ENCODE data around the gene MATCAP1. TPM values are rescaled to one million over a fixed set of nuclear protein-coding genes. Genes with fewer than 3 reads are reported as not detected.

MATCAP1 gene
- polyA plus RNA-seq, 1 of the 3 experiments (the other 2 are of a cell fraction) = 68.5 TPM

DNA sequence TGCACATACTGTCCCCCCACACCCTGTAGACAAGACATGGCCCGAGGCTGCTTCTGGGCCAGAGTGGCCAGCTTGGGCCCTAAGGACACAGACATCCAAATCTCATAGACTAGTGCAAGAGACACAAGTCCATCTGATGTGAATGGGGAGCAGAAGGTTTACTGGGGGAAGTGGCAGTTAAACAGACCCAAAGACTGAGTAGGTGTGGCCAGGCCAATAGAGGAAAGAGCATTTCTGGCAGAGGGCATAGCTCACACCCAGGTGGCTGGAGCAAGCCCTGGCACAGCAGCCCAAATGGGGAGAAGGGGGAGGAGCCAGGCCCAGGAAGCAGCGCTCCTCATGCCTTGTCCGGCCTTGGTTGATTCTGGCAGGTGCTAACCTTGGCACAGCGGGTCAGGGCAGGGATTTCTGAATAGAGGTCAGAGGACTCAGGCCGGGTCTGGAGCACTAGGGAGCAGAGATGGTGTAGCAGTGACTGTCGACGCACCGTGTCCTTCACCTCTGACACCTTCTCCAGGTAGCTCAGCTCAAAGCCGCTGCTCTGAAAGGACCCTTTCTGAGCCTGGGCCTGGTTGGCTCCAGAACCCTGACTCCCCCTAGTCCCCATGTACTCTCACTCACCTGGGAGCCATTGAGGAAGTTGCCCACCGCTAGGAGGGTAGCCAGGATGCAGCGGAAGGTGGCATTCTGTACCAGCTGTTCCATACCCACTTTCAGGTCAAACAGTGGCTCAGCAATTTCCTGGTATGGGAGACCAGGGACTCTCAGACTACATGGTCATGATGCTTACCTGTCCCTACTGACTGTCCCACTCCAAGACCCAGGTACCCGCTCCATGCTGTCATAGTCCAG, 47.3 kb upstream of the MATCAP1 start:
- Histone ChIP-seq H2AFZ (ENCODE audit: low read depth) (no peak overlapping the region), H3F3A (replicated peaks; ENCODE audit: insufficient read depth) (peaks cover 30% of the 10 kb centered on the region), H3K27ac (ENCODE audit: low read depth in 2 of 2, low read length in 1 of 2) (no peak overlapping the region), H3K9me3 (no peaks in the 10 kb centered on the region), H3K4me2 (no peak overlapping the region), H3K27me3 (ENCODE audit: insufficient read depth) (no peaks in the 10 kb centered on the region), H3K4me3 (ENCODE audit: low read depth in 2 of 2, low read length in 1 of 2) (no peak overlapping the region), H3K9me2 (no peaks in the 10 kb centered on the region), H3K9ac (no peak overlapping the region), H3K4me1 (ENCODE audit: control insufficient read depth in 1 of 2, insufficient read depth in 2 of 2, low read depth in 1 of 2, low read length in 1 of 2) (peaks cover 0 to 15% of the 10 kb centered on the region in 2 experiments; a peak in 2 of 4 replicates), H4K20me1 (ENCODE audit: insufficient read depth) (no peaks in the 10 kb centered on the region), H3K79me2 (ENCODE audit: insufficient read depth) (peaks cover 32% of the 10 kb centered on the region), H3K36me3 (replicated peaks in 1 of 2; ENCODE audit: control insufficient read depth in 1 of 2, insufficient read depth in 2 of 2, low read length in 1 of 2) (peaks cover 42 to 59% of the 10 kb centered on the region in 2 experiments)
- DNase-seq = no peak
- WGBS (ENCODE audit: low lambda C conversion rate) = 93% methylated on average over 3 of the region's 12 CpGs
- CTCF ChIA-PET = interaction anchor here (0.9 to 2.1 kb wide), 3 partner anchors 15 to 250 kb away, joined by 3 to 7 read pairs (median 3); no protein-coding TSS in a partner anchor
- TF ChIP-seq RAD21 (IDR thresholded peaks at IDR 0.05; ENCODE audit: low read length) (no peak), RXRA (IDR thresholded peaks at IDR 0.05; ENCODE audit: borderline replicate concordance, low read depth) (no peak), TCF12 (IDR thresholded peaks at IDR 0.05) (no peak), SMC3 (IDR thresholded peaks at IDR 0.05; ENCODE audit: low read depth, low read length) (no peak), TAF1 (IDR thresholded peaks at IDR 0.05; ENCODE audit: borderline replicate concordance, low read depth, low read length) (no peak), EZH2phosphoT487 (IDR thresholded peaks at IDR 0.05; ENCODE audit: borderline replicate concordance, low read depth) (no peak), CHD2 (IDR thresholded peaks at IDR 0.05; ENCODE audit: low read length, partially characterized antibody) (no peak), MEF2A (IDR thresholded peaks at IDR 0.05; ENCODE audit: borderline replicate concordance, low read depth) (no peak), NRF1 (IDR thresholded peaks at IDR 0.05; ENCODE audit: low read depth, low read length) (no peak), ZBTB33 (IDR thresholded peaks at IDR 0.05; ENCODE audit: borderline replicate concordance, low read depth) (no peak), YY1 (IDR thresholded peaks at IDR 0.05; ENCODE audit: low read depth) (no peak), GATA2 (CRISPR knock-in tag; IDR thresholded peaks at IDR 0.05) (no peak), IRF3 (IDR thresholded peaks at IDR 0.05; ENCODE audit: low read depth, low read length) (no peak), USF1 (IDR thresholded peaks at IDR 0.05; ENCODE audit: borderline replicate concordance, low read depth) (no peak), ELF1 (IDR thresholded peaks at IDR 0.05) (no peak)
- TF ChIP-seq, protein P1, sequence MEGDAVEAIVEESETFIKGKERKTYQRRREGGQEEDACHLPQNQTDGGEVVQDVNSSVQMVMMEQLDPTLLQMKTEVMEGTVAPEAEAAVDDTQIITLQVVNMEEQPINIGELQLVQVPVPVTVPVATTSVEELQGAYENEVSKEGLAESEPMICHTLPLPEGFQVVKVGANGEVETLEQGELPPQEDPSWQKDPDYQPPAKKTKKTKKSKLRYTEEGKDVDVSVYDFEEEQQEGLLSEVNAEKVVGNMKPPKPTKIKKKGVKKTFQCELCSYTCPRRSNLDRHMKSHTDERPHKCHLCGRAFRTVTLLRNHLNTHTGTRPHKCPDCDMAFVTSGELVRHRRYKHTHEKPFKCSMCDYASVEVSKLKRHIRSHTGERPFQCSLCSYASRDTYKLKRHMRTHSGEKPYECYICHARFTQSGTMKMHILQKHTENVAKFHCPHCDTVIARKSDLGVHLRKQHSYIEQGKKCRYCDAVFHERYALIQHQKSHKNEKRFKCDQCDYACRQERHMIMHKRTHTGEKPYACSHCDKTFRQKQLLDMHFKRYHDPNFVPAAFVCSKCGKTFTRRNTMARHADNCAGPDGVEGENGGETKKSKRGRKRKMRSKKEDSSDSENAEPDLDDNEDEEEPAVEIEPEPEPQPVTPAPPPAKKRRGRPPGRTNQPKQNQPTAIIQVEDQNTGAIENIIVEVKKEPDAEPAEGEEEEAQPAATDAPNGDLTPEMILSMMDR (IDR thresholded peaks at IDR 0.05) = no peak
- TF ChIP-seq, protein P2, sequence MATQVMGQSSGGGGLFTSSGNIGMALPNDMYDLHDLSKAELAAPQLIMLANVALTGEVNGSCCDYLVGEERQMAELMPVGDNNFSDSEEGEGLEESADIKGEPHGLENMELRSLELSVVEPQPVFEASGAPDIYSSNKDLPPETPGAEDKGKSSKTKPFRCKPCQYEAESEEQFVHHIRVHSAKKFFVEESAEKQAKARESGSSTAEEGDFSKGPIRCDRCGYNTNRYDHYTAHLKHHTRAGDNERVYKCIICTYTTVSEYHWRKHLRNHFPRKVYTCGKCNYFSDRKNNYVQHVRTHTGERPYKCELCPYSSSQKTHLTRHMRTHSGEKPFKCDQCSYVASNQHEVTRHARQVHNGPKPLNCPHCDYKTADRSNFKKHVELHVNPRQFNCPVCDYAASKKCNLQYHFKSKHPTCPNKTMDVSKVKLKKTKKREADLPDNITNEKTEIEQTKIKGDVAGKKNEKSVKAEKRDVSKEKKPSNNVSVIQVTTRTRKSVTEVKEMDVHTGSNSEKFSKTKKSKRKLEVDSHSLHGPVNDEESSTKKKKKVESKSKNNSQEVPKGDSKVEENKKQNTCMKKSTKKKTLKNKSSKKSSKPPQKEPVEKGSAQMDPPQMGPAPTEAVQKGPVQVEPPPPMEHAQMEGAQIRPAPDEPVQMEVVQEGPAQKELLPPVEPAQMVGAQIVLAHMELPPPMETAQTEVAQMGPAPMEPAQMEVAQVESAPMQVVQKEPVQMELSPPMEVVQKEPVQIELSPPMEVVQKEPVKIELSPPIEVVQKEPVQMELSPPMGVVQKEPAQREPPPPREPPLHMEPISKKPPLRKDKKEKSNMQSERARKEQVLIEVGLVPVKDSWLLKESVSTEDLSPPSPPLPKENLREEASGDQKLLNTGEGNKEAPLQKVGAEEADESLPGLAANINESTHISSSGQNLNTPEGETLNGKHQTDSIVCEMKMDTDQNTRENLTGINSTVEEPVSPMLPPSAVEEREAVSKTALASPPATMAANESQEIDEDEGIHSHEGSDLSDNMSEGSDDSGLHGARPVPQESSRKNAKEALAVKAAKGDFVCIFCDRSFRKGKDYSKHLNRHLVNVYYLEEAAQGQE (IDR thresholded peaks at IDR 0.05; ENCODE audit: low read depth, low read length) = no peak
- POLR2A ChIA-PET = no interaction called here

All from SK-N-SH (cell line).